HS-5 (cell line): ENCODE measurements around the gene PRKAR2A.
"Not testable (repeated sequence)": the region's sequence is repeated elsewhere in the genome, so short reads cannot be mapped to it uniquely, and the experiment has no call there.

Experiments used
- DNase-seq: peaks from one replicate; pipeline ENCODE4 v3.0.0-alpha.2; 2012; ENCODE audit warnings: low read depth

PRKAR2A gene

DNA sequence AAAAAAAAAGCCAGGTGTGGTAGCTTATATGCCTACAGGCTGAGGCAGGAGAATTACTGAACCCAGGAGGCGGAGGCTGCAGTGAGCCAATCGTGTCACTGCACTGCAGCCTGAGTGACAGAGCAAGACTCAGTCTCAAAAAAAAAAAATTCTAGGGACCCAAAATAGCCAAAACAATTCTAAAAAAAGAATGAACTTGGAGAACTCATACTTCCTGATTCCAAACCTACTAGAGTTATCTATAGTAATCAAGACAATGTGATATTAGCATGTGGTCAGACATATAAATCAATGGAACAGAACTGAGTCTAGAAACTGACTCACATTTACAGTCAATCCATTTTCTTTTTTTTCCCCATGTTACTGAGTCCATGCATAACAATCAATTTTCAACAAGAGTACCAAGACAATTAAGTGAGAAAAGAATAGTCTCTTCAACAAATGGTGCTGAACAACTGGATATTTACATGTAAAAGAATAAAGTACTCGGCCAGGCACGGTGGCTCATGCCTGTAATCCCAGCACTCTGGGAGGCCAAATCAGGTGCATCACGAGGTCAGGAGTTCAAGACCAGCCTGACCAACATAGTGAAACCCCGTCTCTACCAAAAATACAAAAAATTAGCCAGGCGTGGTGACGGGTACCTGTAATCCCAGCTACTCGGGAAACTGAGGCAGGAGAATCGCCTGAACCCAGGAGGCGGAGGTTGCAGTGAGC lies 11.9 kb downstream of the PRKAR2A start:
- no peak for DNase-seq

GRCh38 chr3:48832684-48833083 lies 15.0 kb downstream of the PRKAR2A start:
- no peak for DNase-seq

DNA sequence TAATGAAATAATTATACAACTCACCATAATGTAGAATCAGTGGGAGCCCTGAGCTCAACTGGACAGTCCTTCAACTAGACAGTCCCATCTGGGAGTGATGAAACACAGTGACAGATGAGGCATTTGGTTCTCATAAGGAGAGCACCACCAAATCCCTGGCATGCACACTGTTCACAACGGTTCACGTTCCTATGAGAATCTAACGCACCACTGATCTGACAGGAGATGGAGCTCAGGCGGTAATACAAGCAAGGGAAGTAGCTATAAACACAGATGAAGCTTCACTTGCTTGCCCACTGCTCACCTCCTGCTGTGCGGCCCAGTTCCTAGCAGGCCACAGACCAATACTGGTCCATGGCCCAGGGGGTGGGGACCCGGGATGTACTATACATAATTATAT lies 17.0 kb downstream of the PRKAR2A start:
- DNase-seq = no peak

DNA sequence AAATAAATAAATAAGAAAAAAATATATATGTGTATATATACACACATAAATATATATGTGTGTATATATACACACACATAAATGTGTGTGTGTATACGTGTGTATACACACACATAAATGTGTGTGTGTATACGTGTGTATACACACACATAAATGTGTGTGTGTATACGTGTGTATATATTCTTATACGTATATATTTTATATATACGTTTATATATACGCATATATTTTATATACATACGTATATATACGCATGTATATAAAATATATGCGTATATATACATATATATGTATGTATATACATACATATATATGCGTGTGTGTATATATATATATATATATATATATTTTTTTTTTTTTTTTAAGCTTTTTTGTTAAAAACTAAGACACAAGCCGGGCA lies 18.1 kb downstream of the PRKAR2A start:
- not testable (repeated sequence) for DNase-seq

GRCh38 chr3:48827874-48828273 lies 19.8 kb downstream of the PRKAR2A start:
- DNase-seq = not testable (repeated sequence)

DNA sequence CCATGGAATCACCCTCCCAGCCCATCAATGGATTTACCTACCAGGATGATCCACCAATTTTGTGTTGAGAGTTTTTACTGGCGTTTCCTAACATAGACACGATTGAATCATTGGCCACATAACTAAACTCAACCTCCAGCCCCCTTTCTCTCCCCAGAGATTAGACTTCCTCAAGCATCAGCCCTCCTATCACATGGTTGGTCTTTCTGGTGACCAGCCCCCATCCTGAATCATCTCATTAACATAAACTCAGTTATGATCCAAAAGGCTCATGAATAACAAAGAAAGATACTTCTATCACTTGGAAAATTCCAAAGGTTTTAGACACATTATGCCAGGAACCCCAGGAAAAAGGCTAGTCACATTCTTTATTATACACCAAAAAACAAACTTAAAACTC lies 21.2 kb downstream of the PRKAR2A start:
- DNase-seq = peak; percentile 91

GRCh38 chr3:48820612-48821324 lies 26.9 kb downstream of the PRKAR2A start:
- DNase-seq = no peak

DNA sequence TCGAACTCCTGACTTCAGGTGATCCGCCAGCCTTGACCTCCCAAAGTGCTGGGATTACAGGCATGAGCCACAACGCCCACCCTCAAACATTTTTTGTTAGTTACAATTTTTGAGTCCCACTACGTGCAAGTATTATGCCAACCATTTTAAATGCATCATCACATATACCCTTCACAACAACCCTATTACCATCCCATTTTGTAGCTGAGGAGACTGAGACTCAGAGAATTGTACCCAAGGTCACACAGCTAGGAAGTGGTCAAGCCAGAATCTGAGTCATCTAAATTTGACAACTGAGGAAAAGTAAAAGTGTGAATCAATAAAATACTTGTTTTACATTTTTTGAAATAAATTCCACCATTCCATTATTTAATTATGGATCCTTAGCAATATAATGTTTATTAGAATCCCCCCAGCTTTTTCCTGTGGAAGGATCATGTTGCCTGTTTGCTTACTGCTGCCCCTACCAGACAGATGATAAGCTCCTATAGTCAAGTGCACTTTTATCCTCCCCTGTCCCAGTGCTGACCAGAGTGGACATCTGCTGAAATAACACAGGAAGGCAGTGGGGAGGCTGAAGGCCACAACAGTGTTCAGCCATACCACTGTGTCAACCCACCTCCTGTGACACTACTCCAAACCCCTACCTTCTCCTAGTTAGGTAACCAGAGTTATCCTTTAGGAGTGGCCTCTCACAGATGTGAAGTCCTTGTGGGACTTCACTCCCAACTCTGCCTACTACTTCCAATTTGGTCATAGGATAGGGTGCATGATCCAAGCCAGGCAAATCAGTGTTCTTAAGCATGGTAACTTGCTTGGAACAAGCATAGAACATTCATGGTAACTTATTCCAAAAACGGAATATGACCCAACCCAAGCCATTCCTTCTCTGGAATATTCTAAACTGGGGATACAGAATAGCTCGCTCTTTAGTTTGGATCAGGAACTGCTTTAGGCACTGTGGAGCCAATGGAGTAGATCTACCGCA lies 28.1 kb downstream of the PRKAR2A start:
- DNase-seq = no peak

DNA sequence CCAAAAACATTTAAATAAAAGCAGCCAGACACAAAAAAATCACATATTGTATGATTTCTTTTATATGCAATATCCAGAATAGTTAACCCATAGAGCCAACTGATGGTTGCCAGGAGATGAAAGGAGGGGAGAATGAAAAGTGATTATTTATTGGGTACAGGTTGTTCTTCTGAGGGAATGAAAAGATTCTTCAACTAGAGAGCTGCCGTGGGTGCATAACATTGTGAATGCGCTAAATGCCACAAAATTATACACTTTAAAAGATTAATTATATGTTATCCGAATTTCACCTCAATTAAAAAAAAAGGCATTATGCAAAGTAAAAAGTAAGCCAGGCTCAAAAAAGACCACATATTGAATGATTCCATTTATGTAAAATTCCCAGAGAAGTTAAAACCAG lies 36.1 kb downstream of the PRKAR2A start:
- no peak for DNase-seq

- DNase-seq = no peak
These were observed 42.7 kb downstream of the PRKAR2A start for GRCh38 chr3:48804930-48805329.

GRCh38 chr3:48800831-48801230 lies 46.8 kb downstream of the PRKAR2A start:
- not testable (repeated sequence) for DNase-seq

DNA sequence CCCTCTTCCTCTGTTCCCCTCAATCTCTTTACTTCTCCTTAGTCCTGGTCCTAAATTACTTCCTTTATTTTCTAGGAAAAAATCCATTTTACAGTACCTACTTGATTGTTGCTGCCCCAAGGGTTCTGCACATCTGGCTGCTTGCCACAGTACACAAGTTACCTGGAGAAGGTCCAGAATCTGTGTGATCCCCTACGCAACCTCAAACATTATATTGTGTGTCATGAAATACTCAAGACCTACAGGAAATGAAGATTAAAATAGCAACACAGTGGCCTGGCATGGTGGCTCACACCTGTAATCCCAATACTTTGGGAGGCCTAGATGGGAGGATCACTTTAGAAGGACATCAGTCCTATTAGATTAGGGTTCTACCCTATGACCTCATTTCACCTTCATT lies 48.7 kb downstream of the PRKAR2A start:
- DNase-seq = no peak

DNA sequence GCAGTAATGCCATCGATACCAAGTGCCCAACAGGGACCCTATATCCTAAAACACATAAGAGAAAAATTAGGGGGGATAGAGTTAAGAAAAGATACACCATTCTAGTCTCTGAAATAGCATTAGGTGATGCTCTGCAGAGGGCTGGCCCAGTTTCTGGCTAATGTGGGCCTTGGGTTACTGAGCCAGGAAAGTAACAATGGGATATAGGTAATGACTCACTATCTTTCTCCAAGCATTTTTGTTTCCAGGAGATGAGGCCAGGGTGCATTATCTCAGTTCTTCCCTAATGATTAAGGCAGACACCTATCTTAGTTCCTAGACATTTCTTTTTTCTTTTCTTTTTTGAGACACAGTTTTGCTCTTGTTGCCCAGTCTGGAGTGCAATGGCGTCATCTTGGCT lies 50.0 kb downstream of the PRKAR2A start:
- no peak for DNase-seq

DNA sequence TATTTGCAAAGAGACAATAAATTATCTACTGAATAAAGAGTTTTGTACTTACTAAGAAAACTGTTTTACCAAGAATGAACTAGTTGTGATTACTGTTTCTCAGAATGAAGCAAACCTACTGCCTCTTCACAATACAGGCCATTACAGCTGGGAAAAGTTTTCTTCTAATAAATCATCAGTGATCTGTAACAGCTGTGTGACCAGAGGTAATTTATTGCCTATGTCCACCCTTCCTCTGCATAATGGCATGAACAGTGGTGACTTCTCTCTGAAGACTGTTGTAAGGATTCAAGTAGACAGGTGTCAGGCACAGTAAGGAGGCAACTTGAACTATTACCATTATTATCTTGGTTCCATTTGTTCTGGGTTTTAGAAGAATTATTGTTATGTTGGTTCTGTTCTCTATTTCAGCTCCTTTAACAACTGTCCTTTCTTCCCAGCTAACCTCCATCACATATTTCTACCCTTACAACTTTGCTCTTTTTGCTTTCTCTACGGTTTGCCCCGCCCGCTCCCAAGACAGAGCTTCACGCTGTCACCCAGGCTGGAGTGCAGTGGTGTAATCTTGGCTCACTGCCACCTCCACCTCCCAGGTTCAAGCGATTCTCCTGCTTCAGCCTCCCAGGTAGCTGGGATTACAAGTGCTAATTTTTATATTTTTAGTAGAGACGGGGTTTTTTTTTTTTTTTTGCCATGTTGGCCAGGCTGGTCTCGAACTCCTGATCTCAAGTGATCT lies 51.5 kb downstream of the PRKAR2A start:
- no peak for DNase-seq

GRCh38 chr3:48793484-48793883 lies 54.2 kb downstream of the PRKAR2A start:
- not testable (repeated sequence) for DNase-seq

GRCh38 chr3:48789665-48790064 lies 58.0 kb downstream of the PRKAR2A start:
- DNase-seq = no peak

GRCh38 chr3:48788544-48789162 lies 59.0 kb downstream of the PRKAR2A start:
- no peak for DNase-seq

DNA sequence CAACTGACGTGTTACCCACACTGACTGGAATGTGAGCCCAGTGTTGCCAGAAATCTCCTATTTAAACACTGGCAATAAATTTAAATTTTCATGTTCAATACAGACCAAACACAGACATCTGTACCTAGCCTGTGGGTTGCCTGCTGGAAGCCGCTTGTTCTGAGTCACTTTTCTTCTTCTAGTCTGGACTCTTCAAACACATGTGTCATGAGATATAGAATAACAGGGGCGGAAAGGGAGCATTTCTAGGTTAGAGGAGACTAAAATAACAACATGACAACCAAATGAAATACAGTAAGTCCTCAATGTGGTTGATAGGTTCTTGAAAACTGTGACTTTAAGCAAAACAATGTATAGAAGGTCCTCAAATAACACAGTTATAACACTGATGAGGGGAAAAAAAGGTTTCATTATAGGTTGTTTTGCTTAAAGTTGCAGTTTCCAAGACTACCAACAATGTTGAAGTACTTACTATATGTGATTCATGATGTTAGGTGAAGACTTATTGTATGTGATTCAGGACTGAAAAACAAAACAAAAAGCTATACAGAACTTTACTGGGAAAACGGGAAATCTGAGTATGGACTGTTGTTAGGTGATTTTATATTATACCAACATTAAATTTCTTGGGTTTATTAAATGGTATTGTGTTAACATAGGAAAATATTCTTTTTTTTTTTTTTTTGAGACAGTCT lies 63.1 kb downstream of the PRKAR2A start:
- peak; percentile 64 for DNase-seq

DNA sequence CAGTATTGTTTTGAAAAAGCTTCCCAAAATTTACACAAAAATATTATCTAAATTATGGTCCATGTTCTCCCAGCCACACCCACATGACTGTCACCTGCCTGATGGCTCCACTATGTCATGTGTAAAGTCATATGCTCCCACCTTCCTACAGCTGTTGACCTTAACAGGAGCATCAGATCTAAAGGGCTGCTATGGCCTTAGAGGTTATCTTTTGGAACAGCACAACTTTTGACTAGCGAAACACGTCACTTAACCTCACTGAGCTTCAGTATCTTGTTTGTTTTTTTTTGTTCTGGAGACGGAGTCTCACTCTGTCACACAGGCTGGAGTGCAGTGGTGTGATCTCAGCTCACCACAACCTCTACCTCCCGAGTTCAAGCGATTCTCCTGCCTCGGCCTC lies 64.4 kb downstream of the PRKAR2A start:
- DNase-seq = no peak

DNA sequence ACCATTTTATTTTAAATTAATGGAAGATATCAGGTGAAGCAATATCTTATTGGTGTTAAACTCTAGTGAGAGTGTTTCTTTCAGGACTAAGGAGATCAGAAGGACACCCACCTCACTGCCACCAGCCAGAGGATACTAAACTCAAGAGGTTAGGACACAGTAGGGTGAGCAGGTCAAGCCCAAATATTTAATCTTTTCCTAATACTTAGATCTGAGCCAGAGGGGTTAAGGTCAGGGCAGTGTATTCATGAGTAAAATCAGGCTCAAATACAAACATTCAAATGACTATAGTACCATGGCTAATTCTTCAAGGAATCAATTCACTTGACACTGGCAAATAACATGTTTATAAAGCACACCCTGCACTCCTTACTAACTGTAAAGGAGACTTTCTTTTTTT lies 65.6 kb downstream of the PRKAR2A start:
- DNase-seq = no peak

- not testable (repeated sequence) for DNase-seq
These were observed 69.1 kb downstream of the PRKAR2A start for GRCh38 chr3:48778565-48778964.
